GM18505 (cell line): ENCODE data around the gene SUPT5H.

Experiments used
- ATAC-seq: cut with Tn5 transposase; IDR thresholded peaks from one replicate; pipeline ENCODE4 v1.9.1; 2021; ENCODE audit not compliant: unreplicated experiment
- POLR2A ChIP-seq: IDR thresholded peaks from 4 replicates; pipeline ENCODE4 v1.6.1; 2011; ENCODE audit warnings: borderline replicate concordance; ENCODE audit not compliant: insufficient read depth, insufficient read length; ENCODE audit errors: extremely low read depth

The SUPT5H gene

GRCh38 chr19:39425744-39426143, 19.6 kb upstream of the SUPT5H start:
- TF ChIP-seq POLR2A = no peak
- ATAC-seq = no peak

DNA sequence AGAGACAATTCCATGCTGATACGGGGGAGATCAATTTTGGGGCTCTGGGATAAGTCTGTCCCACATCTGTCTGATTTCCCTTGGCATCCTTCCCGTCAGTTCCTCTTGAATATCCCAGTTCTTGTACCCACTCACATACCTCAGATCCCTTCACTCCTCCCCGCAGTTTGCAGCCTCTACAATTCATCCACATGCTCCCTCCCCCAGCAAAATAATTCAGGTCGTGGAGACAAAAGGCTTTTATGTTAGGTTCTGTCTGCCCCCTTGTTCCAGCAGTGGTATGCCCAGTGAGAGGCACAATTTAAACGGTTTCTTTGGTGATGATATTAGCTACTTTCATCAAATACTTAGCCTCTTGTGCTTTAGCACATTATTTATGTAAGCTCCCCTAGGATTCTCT, 19.2 kb upstream of the SUPT5H start:
- no peak for ATAC-seq
- TF ChIP-seq POLR2A = no peak

DNA sequence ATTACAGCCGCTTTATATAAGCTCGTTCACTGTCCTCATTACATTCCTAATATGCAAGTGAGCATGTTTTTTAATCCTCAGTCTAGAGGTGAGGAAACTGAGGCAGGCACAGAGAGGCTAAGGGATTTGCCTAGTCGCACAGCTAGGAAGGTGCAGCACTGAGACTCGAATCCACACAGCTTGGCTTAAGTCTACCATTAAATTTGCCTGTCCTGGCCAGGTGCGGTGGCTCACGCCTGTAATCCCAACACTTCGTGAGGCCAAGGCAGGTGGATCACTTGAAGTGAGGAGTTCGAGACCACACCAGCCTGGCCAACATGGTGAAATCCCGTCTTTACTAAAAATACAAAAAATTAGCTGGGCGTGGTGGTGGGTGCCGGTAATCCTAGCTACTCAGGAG, 17.7 kb upstream of the SUPT5H start:
- ATAC-seq = no peak
- no peak for TF ChIP-seq POLR2A

- ATAC-seq = no peak
Observed at GRCh38 chr19:39428283-39429112, 16.9 kb upstream of the SUPT5H start.

DNA sequence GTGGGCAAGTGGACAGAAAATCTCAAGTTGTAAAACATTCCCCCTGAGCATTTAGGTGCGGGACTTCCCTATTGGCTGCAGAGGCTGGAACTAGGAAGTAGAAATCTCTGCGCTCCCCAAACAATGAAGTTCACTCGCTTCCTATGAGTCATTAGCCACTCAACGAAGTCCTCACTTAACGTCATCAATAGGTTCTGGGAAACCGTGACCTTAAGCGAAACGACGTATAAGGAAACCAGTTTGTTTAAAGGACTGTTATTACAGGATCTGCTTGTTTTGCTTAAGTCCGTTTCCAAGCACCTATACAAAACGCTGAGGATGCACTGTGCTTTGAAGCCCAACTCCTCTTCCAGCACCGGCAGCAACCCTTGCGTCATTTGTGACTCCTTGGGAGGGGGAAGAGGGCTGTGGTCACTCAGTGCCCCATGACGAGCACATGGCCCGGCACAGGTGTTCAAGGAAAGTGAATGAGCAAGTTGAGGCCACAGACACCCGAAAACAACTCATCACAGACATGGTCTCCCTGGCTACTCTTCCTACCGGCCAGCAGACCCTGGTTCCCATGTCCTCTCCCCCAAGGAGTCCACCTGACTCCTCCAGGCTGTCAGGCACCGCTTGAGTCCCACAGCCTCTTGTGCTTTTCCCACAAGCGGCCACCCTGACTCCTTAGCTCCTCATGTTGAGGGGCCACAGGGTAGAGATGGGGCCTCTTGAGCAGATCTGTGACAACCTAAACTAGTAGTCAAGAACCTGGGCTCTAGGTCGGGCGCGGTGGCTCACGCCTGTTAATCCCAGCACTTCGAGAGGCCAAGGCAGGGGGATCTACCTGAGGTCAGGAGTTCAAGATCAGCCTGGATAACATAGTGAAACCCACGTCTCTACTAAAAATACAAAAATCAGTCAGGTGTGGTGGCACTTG, 14.4 kb upstream of the SUPT5H start:
- peak; percentile 40 for ATAC-seq
- peak; percentile 49 for TF ChIP-seq POLR2A

More at GRCh38 chr19:39428283-39429112, 16.9 kb upstream of the SUPT5H start:
- no peak for TF ChIP-seq POLR2A

- ATAC-seq = no peak
- peak; percentile 3 for TF ChIP-seq POLR2A
Observed at GRCh38 chr19:39432677-39433025, 12.7 kb upstream of the SUPT5H start.

DNA sequence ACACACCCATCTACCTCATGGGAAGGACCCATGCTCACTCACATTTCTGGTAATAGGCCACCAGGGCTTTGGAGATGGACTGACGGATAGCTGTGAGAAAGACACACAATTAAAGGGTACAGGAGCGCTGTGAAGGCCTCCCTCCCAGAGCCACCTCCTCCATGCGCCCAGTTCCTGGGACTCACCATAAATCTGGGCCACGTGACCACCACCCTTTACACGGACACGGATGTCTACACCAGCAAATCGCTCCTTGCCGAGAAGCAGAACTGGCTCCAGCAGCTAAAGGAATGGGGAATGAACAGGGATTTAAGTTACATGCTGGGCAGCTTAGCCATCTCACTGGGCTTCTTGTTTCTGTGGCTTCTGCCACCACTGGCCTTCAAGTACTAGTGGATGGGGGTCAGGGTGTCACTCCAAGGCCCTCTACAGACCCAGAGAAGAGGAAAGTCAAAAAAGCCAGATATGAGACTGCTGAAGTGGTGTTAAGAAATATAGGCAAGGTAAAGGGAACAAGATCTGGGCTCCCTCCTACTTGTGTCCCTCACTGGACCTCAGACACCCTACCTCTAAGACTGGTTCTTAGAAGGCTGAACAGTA, 11.8 kb upstream of the SUPT5H start:
- no peak for ATAC-seq
- TF ChIP-seq POLR2A = no peak

GRCh38 chr19:39434123-39435076, 11.0 kb upstream of the SUPT5H start:
- TF ChIP-seq POLR2A = no peak
- ATAC-seq = no peak

- TF ChIP-seq POLR2A = peak; percentile 98
- ATAC-seq = peak; percentile 80
Observed at GRCh38 chr19:39435499-39436349, 9.7 kb upstream of the SUPT5H start, which contains the start of gene RPS16. TSS of gene RPS16 (minus strand) at chr19:39435949. CDS start at chr19:39435895, 54 bp downstream.

DNA sequence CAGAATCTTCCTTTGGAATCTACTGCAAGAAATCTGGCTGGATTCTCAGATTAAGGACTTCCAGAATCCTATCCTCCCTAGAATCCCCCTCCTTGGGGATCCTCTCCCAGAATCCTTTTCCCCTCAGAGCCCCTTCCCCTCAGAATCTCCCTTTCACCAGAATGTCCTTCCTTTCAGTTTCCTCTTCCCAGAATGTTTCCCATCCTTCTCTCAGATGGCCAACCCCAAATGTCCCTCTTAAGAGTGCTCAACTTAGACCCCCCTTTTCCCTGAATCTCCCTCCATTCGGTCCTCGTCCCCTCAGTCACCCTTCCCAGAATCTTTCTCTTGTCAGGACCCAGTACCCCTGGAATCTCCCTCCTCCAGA, 9.0 kb upstream of the SUPT5H start:
- no peak for TF ChIP-seq POLR2A
- no peak for ATAC-seq

GRCh38 chr19:39438270-39438934, 7.0 kb upstream of the SUPT5H start:
- TF ChIP-seq POLR2A = no peak
- no peak for ATAC-seq
